MM.1S (cell line): ENCODE data around the gene ZNF81.

Experiments
- CTCF ChIP-seq: fragments of 300-600 bp; sonication (generic); IDR thresholded peaks from 2 replicates; pipeline ENCODE4 v1.5.1; 2016; ENCODE audit warnings: antibody characterized with exemption, low read length, mixed read lengths
- EZH2 ChIP-seq: fragments of 300-600 bp; sonication (generic); optimal IDR thresholded peaks from 2 replicates; pipeline ENCODE3; 2017; ENCODE audit warnings: low read depth, mild to moderate bottlenecking, antibody characterized with exemption, low read length, mixed read lengths

- no peak for TF ChIP-seq EZH2
- TF ChIP-seq CTCF, result no peak
Measured at GRCh38 chrX:47840111-47840510, 3.4 kb downstream of the ZNF81 start.
